Measurements from ENCODE around the gene AK9.

AK9 gene

DNA sequence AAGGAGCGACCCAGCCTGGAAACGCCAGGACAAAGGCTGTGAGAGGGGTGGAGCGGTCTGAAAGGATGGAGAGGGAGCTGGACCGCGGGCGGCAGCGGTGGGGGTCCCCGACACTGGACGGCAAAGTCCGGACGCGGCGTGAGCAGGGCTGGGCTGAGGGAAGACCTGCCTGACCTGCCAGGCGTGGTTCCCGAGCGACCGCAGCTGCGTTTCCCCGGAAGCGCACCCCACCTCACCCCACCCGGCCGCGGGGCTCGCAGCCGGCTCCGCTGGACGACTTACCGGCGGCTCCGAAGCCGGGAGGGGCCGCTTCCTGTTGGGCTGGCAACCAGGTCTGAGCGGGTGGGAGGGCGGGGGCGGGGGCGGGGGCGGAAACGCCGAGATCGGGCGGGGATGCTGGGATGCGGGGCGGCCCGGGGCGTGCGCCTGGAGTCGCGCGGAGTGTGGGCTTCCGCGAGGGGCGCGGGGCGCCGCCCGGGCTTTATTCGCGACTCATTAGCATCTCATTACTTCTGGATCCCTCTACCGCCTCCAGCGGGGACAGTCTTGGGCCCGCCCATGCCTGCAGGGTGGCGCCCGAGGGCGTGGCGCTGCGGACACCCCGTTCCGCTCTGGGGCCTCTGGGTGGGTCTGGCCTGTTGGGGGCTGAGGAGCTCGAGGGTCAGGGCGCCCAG is 235.4 kb downstream of the AK9 start, which contains the start of gene MICAL1:
TSS of gene MICAL1 (minus strand) at position 336 of the 674 bp plus-strand sequence. CDS start 1,576 bp downstream, outside the sequence.
- TF ChIP-seq, protein P1, sequence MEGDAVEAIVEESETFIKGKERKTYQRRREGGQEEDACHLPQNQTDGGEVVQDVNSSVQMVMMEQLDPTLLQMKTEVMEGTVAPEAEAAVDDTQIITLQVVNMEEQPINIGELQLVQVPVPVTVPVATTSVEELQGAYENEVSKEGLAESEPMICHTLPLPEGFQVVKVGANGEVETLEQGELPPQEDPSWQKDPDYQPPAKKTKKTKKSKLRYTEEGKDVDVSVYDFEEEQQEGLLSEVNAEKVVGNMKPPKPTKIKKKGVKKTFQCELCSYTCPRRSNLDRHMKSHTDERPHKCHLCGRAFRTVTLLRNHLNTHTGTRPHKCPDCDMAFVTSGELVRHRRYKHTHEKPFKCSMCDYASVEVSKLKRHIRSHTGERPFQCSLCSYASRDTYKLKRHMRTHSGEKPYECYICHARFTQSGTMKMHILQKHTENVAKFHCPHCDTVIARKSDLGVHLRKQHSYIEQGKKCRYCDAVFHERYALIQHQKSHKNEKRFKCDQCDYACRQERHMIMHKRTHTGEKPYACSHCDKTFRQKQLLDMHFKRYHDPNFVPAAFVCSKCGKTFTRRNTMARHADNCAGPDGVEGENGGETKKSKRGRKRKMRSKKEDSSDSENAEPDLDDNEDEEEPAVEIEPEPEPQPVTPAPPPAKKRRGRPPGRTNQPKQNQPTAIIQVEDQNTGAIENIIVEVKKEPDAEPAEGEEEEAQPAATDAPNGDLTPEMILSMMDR (IDR thresholded peaks at IDR 0.05), result peak; percentile 63
- Histone ChIP-seq H3K27ac (peak within 1 kb of the TSS; percentile 95), H3K27me3 (no peaks in the 10 kb centered on the region), H3K4me1 (ENCODE audit: control insufficient read depth in 1 of 2, insufficient read depth in 1 of 2, low read depth in 1 of 2, low read length in 1 of 2) (peaks cover 67 to 68% of the 10 kb centered on the region in 2 experiments), H3K36me3 (peaks cover 34% of the 10 kb centered on the region), H3K9me3 (no peaks in the 10 kb centered on the region), H3K4me3 (ENCODE audit: low read depth in 1 of 2, low read length in 1 of 2) (peak within 1 kb of the TSS; percentile 75 to 97)

DNA sequence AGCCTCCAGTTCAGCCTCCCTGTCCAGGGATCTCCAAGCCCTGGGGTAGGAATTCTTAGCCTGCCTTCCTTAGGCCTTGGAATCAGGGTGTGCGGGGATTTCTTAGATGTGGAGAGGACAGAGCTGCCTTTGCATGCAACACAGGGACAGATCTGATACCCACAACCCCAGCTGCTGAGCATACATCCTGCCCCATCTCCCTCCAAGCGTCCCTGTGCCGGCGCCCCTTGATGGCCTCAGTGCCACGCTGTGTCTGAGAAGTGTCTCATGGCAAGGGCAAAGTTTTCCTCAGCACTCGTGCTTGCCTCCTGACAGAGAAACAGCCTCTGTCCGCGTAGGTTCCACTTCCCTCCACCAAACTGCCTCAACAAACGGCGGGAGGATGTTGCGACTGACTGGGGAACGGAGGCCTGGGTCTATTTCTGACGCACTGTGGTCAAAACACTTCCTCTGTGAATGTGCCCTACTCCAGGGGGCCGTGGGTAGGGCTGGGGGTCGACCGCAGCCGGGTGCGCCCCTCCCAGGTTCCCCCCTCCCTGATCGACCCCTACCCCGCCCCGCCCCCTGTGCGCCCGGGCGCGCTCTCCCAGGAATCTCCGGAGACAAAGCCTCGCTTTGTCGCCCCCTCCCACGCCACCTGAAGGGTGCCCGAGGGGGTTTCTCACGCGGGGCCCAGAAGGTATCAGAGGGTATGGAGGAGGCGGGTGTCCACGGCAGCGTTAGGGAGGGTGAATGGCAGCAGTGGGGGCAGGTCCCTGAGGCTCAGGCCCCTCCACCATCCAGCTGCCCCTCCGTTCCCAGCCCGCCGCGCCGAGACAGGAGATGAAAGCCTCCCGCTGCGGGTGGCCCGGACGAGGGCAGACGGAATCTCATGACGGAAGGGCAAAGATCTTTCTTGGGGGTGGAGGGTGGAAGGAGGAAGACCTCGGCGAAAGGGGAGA is 236.2 kb downstream of the AK9 start:
- peaks cover 42% of the 10 kb centered on the region for H3K36me3 ChIP-seq
- peak overlapping the region; percentile 75 to 97 for H3K4me3 ChIP-seq (ENCODE audit: low read depth in 1 of 2, low read length in 1 of 2)
- H3K4me1 ChIP-seq (ENCODE audit: control insufficient read depth in 1 of 2, insufficient read depth in 1 of 2, low read depth in 1 of 2, low read length in 1 of 2), result peaks cover 71 to 74% of the 10 kb centered on the region in 2 experiments
- peak overlapping the region; percentile 95 for H3K27ac ChIP-seq
- H3K27me3 ChIP-seq, result no peaks in the 10 kb centered on the region
- TF ChIP-seq, protein P1 (IDR thresholded peaks at IDR 0.05), result peak; percentile 51
- no peaks in the 10 kb centered on the region for H3K9me3 ChIP-seq

DNA sequence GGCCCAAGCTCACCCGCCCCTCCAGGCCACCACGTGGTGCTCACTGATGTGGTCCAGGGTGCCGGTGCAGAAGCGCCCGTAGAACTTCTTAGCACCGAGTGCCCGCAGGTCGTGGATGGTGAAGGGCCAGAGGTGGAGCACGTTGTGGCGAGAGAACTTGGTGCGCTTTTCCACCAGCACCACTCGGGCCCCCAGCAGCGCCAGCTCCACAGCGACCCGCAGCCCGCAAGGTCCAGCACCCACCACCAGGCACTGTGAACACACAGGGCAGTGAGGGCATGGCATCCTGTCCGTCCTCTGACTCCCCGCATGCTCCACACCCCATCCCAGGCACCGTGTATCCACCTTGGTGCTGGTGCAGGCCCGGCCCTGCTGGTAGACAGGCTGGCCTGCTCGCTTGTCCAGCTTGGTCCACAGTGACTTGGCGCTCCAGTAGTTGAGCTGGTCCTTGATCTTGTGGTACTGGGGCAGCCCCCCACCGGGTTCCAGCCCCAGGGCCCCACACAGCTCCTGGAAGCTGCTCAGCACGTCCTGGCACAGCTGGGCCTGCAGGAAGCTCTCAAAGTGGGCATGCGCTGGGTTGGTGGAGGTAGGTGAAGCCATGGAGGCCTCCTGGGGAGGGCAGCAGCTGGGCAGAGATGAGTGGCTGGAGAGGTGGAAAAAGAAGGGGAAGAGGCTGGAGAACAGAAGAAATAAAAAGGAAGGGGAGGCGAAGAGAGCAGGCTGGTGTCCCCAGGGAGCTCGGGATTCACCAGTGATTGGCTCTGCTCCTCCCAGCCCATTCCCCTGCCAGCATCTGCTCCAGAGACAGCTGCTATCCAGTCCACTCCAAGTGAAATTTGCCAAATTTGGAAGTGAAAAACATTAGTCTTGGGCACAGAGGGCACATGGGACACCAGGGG is 237.2 kb downstream of the AK9 start:
- Histone ChIP-seq H3K36me3 (peaks cover 51% of the 10 kb centered on the region), H3K27me3 (no peaks in the 10 kb centered on the region), H3K4me3 (ENCODE audit: low read depth in 1 of 2, low read length in 1 of 2) (peak overlapping the region; percentile 75 to 97), H3K9me3 (no peaks in the 10 kb centered on the region), H3K27ac (peak overlapping the region; percentile 95), H3K4me1 (ENCODE audit: control insufficient read depth in 1 of 2, insufficient read depth in 1 of 2, low read depth in 1 of 2, low read length in 1 of 2) (peaks cover 66 to 70% of the 10 kb centered on the region in 2 experiments)
- TF ChIP-seq, protein P1 (IDR thresholded peaks at IDR 0.05), result no peak

DNA sequence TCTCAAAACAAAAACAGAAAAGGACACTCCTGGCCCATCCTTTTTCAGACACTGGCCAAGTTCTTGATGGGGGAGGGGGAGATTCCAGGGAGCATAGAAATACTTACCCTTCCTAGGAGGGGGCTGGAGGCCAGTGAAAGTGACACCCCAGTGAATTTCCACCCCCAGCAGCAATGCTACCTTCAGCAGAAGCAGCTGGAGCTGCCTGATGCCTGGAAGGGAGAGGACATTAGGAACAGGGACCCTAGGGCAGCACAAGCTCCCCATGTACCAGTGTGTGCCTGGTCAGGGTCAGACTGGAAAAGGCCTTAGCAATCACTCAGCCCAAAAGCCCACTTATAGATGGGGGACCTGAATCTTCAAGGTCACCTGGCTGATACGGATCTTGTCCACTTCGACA is 237.8 kb downstream of the AK9 start:
- Histone ChIP-seq H3K27ac (peak overlapping the region; percentile 95), H3K36me3 (peaks cover 58% of the 10 kb centered on the region), H3K9me3 (no peaks in the 10 kb centered on the region), H3K27me3 (no peaks in the 10 kb centered on the region), H3K4me1 (ENCODE audit: control insufficient read depth in 1 of 2, insufficient read depth in 1 of 2, low read depth in 1 of 2, low read length in 1 of 2) (peaks cover 62 to 64% of the 10 kb centered on the region in 2 experiments), H3K4me3 (ENCODE audit: low read depth in 1 of 2, low read length in 1 of 2) (peak overlapping the region in 1 of 2 experiments; percentile 75)
- TF ChIP-seq, protein P1 (IDR thresholded peaks at IDR 0.05), result no peak

DNA sequence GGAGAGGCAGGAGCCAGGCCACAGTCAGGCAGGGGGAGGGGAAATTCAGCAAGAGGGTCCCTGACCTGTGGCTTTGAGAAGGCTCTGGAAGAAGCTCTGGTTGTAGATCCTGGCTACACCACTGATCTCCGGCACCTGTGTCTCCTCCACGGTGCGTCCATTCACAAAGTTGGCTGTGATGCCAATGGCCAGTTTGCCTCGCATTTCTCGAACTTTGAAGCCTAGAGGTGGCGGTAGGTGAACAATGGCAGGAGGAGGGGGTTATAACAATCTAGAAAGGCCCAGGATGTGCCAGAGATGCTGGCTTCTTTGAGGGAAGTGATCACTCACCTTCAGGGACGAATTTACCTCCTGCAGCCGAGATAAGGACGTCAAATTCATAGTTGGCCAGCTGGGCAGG is 238.8 kb downstream of the AK9 start:
- Histone ChIP-seq H3K4me3 (ENCODE audit: low read depth in 1 of 2, low read length in 1 of 2) (no peak overlapping the region), H3K9me3 (no peaks in the 10 kb centered on the region), H3K27ac (peak overlapping the region; percentile 95), H3K36me3 (peaks cover 67% of the 10 kb centered on the region), H3K27me3 (no peaks in the 10 kb centered on the region), H3K4me1 (ENCODE audit: control insufficient read depth in 1 of 2, insufficient read depth in 1 of 2, low read depth in 1 of 2, low read length in 1 of 2) (peaks cover 60 to 64% of the 10 kb centered on the region in 2 experiments)
- TF ChIP-seq, protein P1 (IDR thresholded peaks at IDR 0.05), result no peak

All from neutrophil (primary cell).